Stimulated activated CD8-positive, alpha-beta memory T cell treated with anti-CD3 and anti-CD28 coated beads, Interleukin-7, amount 100 ng/mL, for 24 hours (primary cell): ENCODE measurements around the gene ANKRD34A.

Source experiments
- DNase-seq: peaks from one replicate; pipeline ENCODE4 v3.0.0-alpha.2; 2020; ENCODE audit warnings: low read depth

The ANKRD34A gene

DNA sequence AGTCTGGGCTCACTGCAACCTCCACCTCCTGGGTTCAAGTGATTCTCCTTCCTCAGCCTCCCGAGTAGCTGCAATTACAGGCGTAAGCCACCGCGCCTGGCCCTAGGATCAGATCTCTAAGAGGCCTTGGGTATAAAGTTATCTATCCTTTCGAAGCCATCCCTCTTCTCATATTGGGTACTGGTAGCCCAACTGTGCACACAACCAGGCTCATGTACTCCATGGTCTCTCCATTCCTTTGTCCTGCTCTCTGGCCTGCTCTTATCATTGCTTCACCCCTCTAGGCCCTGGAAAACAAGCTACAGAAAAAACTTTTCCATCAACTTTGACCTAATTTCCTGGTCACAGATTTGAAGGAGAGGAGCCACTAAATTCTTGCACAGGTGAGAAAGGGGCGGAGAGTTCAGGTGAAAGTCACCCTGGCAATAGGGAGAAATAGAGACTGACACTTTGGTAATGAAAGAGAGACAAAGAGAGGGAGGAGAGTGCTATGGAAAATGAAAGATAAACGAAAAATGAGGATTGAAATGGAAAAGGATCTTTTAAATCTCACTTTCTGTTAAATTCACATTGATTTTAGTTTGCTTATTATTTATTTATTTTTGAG, 26.0 kb upstream of the ANKRD34A start:
- DNase-seq, result no peak

DNA sequence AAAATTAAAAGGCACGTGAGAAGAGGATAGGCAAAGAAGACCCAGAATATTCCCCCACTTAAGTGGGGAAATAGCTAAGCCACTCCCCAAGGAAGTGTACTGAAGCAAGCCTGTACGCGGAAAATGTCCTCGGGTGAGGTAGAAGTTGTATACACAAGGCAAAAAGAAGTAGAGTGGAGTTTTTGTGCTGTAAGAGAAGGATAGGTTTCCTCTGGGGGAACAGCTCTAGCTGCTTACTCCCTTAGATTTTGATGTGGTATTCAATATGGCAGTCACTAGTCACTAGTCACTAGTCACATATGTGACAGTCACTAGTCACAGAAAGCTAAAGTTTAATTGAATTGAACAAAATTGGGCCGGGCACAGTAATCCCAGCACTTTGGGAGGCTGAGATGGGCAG, 24.4 kb upstream of the ANKRD34A start:
- no peak for DNase-seq

DNA sequence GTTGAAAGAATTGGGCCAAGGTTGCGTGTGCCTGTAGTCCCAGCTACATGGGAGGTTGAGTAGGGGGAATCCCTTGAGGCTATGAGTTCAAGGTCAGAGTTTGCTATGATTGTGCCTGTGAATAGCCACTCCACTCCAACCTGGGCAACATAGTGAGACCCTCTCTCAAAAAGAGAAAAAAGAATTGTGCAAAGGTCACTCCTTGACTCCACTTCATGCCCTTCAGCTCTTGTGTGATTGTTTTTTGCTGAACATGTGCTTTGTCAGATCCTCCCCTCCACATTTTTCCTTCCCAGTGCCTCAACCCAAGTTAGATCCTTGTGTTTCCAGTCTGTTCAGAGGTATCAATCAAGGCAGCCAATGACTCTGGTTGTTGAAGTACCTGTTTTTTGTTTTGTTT, 23.6 kb upstream of the ANKRD34A start:
- DNase-seq, result no peak

DNA sequence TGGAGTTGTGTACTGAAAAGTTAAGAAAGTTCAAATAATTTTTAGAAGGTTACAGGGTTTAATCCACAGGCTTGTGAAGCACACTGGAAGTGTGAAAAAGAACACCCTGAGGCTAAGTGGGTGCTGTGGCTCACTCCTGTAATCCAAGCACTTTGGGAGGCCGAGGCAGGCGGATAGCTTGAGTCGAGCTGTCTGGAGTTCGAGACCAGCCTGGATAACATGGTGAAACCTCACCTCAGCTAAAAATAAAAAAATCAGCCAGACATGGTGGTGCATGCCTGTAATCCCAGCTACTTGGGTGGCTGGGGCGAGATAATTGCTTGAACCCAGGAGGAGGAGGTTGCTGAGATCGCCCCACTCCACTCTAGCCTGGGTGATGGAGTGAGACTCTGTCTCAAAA, 22.2 kb upstream of the ANKRD34A start:
- no peak for DNase-seq

DNA sequence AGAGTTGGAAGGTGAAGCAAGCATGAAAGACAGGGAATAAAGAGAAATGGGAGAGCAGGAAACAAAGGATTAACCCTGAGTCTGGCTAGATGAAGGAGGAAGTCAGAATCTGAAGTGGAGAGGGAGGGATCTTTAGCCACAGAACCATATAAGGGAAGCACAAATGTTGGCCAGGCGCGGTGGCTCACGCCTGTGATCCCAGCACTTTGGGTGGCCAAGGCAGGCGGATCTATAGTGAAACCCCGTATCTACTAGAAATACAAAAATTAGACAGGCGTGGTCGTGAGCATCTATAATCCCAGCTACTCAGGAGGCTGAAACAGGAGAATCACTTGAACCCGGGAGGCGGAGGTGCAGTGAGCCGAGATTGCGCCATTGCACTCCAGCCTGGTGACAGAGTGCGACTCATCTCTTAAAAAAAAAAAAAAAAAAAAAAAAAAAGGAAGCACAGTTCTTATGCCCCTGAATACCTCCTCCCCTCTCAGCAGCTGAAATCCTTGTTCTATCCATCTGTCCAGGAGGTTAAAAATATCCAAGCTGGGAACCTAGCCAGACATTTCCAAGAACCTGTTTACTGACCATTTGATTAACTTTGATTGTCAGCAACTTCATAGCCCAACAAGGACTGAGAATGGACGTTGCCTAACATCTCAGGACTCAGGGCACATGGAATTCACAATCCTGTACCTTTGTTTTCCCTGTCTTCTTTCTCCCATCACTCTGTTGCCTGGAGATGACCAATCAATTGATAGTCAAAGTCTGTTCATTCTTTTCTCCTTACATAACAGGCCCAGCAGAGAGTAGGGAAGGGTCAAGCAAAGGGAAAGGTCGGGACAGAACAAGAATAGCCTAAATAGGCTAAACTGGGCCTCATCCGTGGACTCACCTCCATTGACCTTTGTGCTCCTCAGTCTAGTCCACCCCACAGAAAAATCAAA, 21.4 kb upstream of the ANKRD34A start:
- DNase-seq, result no peak

DNA sequence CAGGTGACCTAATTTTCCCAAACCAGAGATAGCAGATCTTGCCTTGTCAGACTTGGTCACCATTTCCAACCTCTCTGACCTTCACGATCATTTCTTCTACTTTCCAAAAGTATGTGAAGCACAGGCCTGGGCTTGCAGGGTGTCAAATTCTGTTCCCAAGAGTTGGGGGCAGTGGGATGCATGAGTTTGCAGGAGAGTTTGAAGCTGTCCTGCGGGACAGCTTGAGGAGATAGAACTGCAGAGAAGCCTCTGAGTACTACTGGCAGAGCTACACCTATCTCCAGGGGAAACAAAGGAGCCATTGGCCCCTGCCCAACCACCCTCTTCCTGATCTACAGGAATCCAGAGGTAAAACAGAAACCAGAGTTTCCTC, 20.7 kb upstream of the ANKRD34A start:
- DNase-seq, result no peak

DNA sequence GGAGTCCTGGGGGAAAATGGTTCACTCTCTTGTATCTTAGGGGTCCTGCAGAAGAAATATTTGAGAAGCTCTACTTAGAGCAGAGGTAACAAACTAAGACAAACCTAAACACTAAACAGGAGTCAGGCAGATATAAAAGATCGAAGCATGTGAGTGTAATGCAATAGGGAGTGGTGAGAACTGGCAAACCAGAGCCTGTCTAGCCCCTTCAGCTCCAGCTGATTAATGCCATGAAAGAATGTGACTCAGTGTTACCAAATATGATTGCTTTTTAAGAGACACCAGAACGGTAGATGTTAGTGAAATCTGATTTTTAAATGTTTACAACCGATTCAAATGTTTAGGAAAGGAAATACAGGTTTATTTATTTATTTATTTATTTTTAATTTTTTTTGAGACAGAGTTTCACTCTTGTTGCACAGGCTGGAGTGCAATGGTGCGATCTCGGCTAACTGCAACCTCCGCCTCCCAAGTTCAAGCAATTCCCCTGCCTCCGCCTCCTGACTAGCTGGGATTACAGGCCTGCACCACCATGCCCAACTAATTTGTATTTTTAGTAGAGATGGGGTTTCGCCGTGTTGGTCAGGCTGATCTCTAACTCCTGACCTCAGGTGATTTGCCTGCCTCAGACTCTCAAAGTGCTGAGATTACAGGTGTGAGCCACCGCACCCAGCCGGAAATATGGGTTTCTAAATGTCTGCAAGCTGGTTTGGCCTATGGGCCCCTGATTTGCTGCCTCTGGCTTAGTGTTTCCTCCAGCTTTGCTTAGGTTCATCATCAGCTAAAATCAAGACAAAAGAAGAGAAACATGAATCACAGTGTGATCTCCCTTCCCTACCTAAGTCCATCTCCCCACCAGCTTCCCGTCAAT, 19.8 kb upstream of the ANKRD34A start:
- DNase-seq, result no peak

DNA sequence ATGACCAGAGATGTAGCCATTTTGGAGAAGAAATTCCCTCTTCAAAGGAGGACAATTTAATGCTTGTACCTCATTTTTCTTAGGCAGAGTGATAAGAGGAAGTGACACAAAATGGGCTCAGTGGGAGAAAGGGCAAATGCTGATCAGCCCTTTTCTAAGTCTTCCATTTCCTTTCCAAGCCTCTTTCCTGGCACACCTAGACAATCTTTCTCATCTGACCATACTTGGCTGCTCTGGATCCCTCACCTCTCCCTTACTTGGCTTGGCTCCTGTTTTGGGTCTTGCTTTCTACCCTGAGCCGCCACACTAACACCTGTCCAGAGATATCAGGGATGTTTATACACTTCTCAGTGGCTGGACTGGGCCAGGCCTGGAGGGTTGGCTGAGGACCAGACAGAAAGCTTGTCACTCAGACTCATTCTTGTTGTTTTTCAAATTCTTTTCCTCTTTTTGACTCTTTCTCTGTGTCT, 18.9 kb upstream of the ANKRD34A start:
- DNase-seq, result no peak

DNA sequence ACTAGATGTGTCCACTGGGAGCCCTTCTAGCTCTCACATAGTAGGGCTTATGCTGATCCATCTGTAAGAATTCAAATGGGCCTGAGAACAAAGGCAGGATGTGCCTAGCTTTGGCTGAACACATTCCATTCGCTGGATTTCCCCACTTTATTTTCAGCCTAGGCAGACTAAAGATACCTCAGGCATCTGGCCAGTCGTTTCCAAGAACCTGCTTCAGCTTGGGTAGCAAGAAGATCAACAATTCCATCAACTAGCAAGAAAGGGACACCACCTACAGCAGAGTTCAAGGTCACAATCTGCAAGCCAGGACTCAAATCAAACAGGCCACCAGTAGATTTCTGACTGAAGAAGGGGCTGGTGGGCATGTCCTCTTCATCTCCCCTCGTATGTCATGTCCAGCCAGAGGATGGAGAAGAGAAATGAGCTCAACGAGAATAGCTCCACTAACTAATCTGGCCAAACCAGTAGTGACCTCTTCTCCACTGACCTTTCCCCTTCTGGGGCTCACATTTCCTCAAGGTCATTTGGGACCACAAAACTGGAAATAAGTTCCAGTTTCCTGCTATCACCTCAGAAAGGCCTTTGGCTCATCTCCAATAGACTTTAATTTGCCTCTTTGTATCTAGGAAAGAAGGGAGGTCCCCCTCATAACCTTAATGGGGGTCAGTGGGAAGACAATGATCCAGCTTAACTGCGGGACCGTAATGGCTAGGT, 17.8 kb upstream of the ANKRD34A start:
- no peak for DNase-seq

DNA sequence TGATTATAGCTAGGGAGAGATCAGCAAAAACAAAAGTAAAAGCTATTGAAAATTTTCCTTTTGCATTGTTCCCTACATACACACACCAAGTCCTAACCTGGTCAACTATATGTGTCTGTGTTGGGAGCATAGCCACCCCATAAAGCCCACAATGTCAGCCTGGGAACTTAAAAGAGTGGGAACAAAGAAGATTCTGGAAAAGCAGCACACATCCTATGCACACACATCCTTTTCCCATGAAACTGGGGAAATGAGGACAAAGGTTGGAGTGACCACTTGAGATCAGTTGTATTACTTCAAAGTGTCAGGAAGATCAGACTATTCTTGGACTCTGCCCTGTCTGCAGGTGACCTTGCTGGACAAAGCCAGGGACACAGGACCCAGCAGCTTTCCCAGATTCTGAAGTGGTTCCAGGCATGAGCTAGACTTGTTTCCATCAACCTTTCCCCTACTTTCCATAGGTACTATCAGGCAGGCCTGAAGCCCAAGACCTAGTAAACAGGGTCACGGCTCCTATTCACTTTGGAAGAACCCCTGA, 16.2 kb upstream of the ANKRD34A start:
- DNase-seq, result no peak

DNA sequence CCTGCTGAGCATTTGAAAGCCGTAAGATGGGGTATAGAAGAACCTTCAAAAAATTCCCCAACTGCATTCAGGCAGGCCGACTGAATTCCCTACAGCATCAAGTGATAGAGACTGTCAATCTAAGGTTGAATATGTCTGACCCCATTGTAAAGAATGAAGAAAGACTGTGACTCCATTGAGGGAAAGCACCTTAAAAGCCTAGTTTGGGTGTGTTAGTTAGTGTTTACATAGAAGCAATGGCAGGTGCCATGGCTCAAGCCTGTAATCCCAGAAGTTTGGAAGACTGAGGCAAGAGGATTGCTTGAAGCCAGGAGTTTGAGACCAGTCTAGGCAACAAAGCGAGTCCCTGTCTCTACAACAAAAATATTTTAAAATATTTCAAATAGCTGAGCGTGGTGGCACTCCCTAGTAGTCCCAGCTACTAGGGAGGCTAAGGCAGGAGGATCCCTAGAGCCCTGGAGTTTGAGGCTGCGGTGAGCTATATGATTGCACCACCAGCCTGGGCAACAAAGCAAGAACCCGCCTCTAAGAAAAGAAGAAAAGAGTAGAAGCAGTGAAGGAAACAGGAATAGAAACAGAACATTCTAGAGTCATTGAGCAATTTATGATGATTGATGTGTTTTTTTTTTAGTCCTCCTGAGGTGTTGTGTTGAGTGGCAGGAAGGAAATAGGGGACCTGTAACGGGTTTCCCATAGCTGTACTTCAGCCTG, 15.5 kb upstream of the ANKRD34A start:
- DNase-seq, result no peak

DNA sequence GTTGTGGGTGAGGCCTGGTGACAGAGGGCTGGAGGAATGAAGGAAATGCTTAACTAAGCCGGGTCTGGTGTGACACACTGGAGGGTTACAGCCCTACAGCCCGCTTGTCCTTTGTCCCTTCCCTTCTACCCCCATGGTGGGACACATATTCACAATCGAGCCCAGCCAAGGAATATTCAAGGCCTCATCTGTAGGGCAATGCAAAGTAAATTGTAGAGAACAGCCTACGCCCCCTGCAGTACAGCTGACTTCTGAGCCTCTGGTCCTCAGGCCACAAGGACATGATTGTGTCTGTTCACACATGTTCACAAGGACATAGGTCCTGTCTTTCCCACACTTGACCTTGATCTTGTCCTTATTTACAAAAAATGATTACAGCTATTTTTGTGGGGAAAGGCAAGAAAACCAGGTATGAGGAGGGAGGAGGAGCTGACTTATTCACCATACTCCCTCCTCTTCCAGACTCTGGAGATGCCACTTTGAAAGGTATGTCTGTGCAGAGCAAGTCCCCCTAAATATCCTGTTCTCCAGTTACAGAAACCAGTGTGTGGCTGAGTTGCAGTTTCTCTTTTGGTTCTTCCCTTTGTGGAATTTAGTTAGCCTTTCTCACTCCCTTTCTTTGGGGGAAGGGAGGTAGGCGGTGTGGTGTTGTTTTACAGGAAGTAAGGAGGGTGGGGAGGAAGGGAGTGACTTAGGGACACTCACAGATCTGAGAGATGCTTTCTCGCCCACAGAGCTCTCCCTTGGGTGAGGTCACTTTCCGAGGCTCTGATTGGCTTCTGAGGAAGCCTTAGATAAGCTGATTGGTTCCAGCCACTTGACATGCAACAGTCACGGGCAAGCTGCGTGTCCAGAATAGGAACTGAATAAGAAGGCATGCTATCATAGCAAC, 14.7 kb upstream of the ANKRD34A start:
- no peak for DNase-seq

DNA sequence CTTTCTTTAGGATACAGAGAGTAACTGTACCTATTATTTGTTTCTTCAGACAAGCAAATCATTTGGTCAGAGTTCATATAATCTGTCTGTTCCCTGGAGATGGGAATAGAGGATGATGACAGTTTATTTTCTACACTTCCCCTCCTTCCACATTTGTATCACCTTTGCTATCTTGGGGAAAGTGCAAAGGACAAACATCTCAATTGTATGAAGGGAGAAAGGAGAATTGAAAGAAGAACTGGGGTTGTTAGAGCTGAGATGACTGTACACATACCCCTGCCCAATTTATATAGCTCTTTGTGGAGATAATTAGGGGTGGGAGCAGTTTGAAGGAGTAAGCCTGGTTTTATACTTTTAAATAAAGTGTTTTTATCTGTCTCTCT, 14.1 kb upstream of the ANKRD34A start:
- DNase-seq, result no peak

DNA sequence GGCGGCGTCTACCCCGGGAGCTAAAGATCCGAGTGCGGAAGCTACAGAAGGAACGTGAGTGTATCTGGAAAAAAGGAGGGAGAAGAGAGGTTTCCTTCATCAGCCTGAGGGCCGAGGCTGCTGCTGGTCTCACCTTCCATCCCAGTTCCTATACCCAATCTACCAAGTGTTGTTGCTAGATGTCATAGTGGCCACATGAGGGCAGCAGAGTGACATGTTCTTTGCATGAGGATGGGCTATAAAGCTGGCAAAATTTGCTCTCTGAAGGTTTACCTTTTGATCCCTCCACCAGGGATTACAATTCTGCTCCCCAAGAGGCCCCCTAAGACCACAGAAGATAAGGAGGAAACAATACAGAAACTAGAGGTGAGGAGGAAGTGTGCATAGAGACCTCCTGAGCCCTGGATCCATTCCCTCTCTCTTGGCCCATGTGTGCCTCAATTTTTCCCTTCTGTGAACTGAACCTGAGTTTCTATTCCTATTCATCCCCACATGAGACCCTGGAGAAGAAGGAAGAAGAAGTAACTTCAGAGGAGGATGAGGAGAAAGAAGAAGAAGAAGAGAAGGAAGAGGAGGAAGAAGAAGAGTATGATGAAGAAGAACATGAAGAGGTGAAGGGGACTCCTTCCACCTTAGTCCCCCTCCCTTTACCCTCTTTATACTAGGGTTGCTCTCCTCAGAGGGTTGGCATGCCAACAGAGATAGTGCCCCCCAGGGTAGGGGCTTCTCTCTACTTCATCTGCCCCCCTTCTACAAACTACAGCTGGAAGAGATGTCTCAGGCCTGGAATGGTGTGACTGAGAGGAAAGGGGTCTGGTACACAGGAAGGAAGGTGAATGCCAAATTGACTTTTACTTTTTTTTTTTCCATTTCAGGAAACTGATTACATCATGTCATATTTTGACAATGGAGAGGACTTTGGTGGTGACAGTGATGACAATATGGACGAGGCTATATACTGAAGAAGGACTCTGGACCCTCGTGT, 13.4 kb upstream of the ANKRD34A start:
- DNase-seq, result no peak

DNA sequence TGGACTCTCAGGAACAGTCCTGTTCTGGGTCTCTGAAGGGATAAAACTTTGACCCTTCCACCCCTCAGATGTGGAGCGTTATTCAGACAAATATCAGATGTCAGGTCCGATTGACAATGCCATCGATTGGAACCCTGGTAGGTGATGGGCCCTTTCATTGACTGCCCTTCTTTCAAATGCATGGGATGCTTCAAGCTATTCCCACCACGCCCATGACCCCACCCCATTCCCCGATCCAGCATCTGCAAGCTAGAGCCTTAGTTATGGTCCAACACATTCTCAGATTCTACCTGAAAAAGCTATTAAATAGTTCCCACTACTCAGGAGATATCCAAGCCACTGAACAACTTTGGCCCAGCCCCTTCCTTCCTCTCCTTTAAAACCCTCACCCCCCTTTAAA, 12.6 kb upstream of the ANKRD34A start:
- DNase-seq, result no peak

DNA sequence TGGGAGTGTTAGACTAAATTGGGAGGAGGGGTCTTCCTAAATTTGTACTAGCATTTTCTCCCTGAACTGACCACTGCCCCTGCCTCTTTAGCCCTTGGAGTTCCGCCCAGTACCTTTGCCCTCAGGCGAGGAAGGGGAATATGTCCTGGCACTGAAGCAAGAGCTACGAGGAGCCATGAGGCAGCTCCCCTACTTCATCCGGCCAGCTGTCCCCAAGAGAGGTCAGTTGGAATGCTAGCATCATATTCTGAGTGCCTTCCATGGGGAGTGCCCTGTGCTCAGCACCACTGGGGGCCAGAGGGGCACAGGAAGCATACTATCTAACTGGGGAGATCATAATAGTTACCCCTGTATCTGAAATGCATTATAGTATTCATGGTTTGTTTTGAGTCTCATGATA, 10.8 kb upstream of the ANKRD34A start:
- DNase-seq, result no peak

DNA sequence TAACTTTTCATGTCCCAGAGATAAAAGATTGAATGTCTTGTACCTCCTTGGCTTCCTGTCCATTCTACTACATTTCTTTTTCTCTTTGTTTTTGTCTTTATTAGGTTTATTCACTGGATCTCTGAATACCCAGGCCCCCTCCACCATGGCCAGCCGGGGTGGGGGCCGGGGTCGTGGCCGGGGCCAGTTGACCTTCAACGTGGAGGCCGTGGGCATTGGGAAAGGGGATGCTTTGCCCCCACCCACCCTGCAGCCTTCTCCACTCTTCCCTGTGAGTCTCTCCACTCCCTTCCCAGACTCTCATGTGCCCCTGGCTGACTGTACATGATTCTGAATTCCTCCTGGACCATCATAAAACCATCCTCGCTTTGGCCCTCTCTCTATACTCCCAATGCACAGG, 10.3 kb upstream of the ANKRD34A start:
- DNase-seq, result no peak

DNA sequence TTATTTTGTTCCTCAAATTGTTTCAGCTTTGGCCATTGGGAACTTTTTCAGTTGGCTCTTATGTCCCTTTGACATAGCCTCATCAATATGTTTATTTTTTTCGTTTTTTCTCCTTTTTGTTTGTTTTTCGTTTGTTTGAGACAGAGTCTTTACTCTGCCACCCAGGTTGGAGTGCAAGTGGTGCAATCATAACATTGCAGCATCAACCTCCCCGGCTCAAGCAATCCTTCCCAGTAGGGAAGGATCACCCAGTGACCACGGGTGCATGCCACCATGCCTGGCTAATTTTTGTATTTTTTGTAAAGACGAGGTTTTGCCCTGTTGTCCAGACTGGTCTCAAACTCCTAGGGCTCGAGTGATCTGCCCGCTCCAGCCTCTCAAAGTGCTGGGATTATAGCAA, 8.2 kb upstream of the ANKRD34A start:
- DNase-seq, result no peak

DNA sequence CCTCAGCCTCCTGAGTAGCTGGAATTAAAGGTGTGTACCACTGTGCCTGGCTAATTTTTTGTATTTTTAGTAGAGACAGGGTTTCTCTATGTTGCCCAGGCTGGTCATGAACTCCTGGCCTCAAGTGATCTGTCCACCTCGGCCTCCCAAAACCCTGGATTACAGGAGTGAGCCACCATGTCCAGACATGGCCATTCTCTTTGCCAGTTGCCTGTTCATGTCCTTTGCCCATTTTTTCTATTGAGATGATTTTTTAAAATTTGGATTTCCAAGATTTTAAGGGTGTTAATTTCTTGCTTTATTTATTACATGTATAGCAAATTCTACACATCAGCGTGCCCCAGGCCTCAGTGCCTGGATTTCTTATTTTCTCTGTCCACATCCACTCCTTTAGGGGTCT, 2.9 kb upstream of the ANKRD34A start:
- no peak for DNase-seq
